IPS-18a (cell line): ENCODE data around the gene TMEM222.

ENCODE experiments used
- H3K27ac ChIP-seq: one replicate; pipeline ENCODE4 v1.5.1; 2013; ENCODE audit warnings: low read length
- H3K27me3 ChIP-seq: one replicate; pipeline ENCODE4 v1.6.1; 2013; ENCODE audit warnings: mild to moderate bottlenecking, low read length; ENCODE audit not compliant: control insufficient read depth, insufficient read depth
- H3K36me3 ChIP-seq: one replicate; pipeline ENCODE4 v1.6.1; 2013; ENCODE audit warnings: low read depth, low read length; ENCODE audit not compliant: control insufficient read depth
- H3K4me1 ChIP-seq: one replicate; pipeline ENCODE4 v1.6.1; 2013; ENCODE audit warnings: low read depth, low read length; ENCODE audit not compliant: control insufficient read depth
- H3K4me3 ChIP-seq: one replicate; pipeline ENCODE4 v1.5.1; 2013; ENCODE audit warnings: low read length
- H3K9ac ChIP-seq: one replicate; pipeline ENCODE4 v1.6.1; 2013; ENCODE audit warnings: mild to moderate bottlenecking, low read length, moderate library complexity
- H3K9me3 ChIP-seq: one replicate; pipeline ENCODE4 v1.6.1; 2013; ENCODE audit warnings: low read depth, low read length; ENCODE audit not compliant: control insufficient read depth

TMEM222 gene

GRCh38 chr1:27345272-27345671 is 23.3 kb downstream of the TMEM222 start:
- Histone ChIP-seq H3K27me3 (peaks cover 5% of the 10 kb centered on the region), H3K4me3 (no peak overlapping the region), H3K4me1 (peaks cover 10% of the 10 kb centered on the region), H3K9me3 (no peaks in the 10 kb centered on the region), H3K27ac (no peak overlapping the region), H3K36me3 (no peaks in the 10 kb centered on the region), H3K9ac (no peak overlapping the region)

GRCh38 chr1:27346357-27346756 is 24.4 kb downstream of the TMEM222 start:
- Histone ChIP-seq H3K9me3 (no peaks in the 10 kb centered on the region), H3K9ac (no peak overlapping the region), H3K27me3 (peaks cover 12% of the 10 kb centered on the region), H3K4me3 (no peak overlapping the region), H3K27ac (no peak overlapping the region), H3K36me3 (no peaks in the 10 kb centered on the region), H3K4me1 (peaks cover 7% of the 10 kb centered on the region)

GRCh38 chr1:27346991-27347624 is 25.1 kb downstream of the TMEM222 start:
- H3K4me3 ChIP-seq, result no peak overlapping the region
- H3K36me3 ChIP-seq, result no peaks in the 10 kb centered on the region
- H3K4me1 ChIP-seq, result peaks cover 8% of the 10 kb centered on the region
- no peak overlapping the region for H3K27ac ChIP-seq
- no peak overlapping the region for H3K9ac ChIP-seq
- peaks cover 12% of the 10 kb centered on the region for H3K27me3 ChIP-seq
- no peaks in the 10 kb centered on the region for H3K9me3 ChIP-seq

GRCh38 chr1:27348861-27349783 is 27.2 kb downstream of the TMEM222 start:
- Histone ChIP-seq H3K4me1 (peaks cover 5% of the 10 kb centered on the region), H3K36me3 (no peaks in the 10 kb centered on the region), H3K27ac (no peak overlapping the region), H3K27me3 (peaks cover 12% of the 10 kb centered on the region), H3K4me3 (peak overlapping the region; percentile 52), H3K9ac (peak overlapping the region; percentile 27), H3K9me3 (no peaks in the 10 kb centered on the region)

GRCh38 chr1:27349784-27350662 is 28.1 kb downstream of the TMEM222 start:
- H3K9me3 ChIP-seq, result no peaks in the 10 kb centered on the region
- H3K36me3 ChIP-seq, result no peaks in the 10 kb centered on the region
- no peak overlapping the region for H3K27ac ChIP-seq
- H3K27me3 ChIP-seq, result peaks cover 12% of the 10 kb centered on the region
- H3K4me1 ChIP-seq, result peaks cover 5% of the 10 kb centered on the region
- H3K4me3 ChIP-seq, result peak overlapping the region; percentile 52
- peak overlapping the region; percentile 26 for H3K9ac ChIP-seq

GRCh38 chr1:27350663-27351540 is 28.9 kb downstream of the TMEM222 start:
- peaks cover 5% of the 10 kb centered on the region for H3K4me1 ChIP-seq
- peaks cover 12% of the 10 kb centered on the region for H3K27me3 ChIP-seq
- H3K9ac ChIP-seq, result peak overlapping the region; percentile 26
- H3K36me3 ChIP-seq, result no peaks in the 10 kb centered on the region
- no peak overlapping the region for H3K27ac ChIP-seq
- H3K4me3 ChIP-seq, result peak overlapping the region; percentile 52
- H3K9me3 ChIP-seq, result no peaks in the 10 kb centered on the region

GRCh38 chr1:27351541-27352107 is 29.7 kb downstream of the TMEM222 start:
- H3K36me3 ChIP-seq, result no peaks in the 10 kb centered on the region

GRCh38 chr1:27353166-27353565 is 31.2 kb downstream of the TMEM222 start:
- H3K9ac ChIP-seq, result no peak overlapping the region
- H3K4me1 ChIP-seq, result peaks cover 5% of the 10 kb centered on the region
- H3K27me3 ChIP-seq, result peaks cover 18% of the 10 kb centered on the region
- H3K36me3 ChIP-seq, result no peaks in the 10 kb centered on the region
- H3K9me3 ChIP-seq, result no peaks in the 10 kb centered on the region
- H3K4me3 ChIP-seq, result no peak overlapping the region
- no peak overlapping the region for H3K27ac ChIP-seq

More at GRCh38 chr1:27351541-27352107, 29.7 kb downstream of the TMEM222 start:
- H3K9me3 ChIP-seq, result no peaks in the 10 kb centered on the region
- peaks cover 12% of the 10 kb centered on the region for H3K27me3 ChIP-seq
- no peak overlapping the region for H3K27ac ChIP-seq
- H3K9ac ChIP-seq, result peak overlapping the region; percentile 24
- peaks cover 5% of the 10 kb centered on the region for H3K4me1 ChIP-seq
- peak overlapping the region; percentile 52 for H3K4me3 ChIP-seq

GRCh38 chr1:27353629-27354028 is 31.7 kb downstream of the TMEM222 start:
- H3K27me3 ChIP-seq, result peaks cover 23% of the 10 kb centered on the region
- no peak overlapping the region for H3K27ac ChIP-seq
- H3K4me3 ChIP-seq, result no peak overlapping the region
- peaks cover 5% of the 10 kb centered on the region for H3K4me1 ChIP-seq
- no peaks in the 10 kb centered on the region for H3K9me3 ChIP-seq
- no peak overlapping the region for H3K9ac ChIP-seq
- no peaks in the 10 kb centered on the region for H3K36me3 ChIP-seq

- Histone ChIP-seq H3K4me1 (peaks cover 9% of the 10 kb centered on the region), H3K27ac (no peak overlapping the region), H3K27me3 (peaks cover 34% of the 10 kb centered on the region), H3K9ac (no peak overlapping the region), H3K36me3 (no peaks in the 10 kb centered on the region), H3K4me3 (no peak overlapping the region), H3K9me3 (no peaks in the 10 kb centered on the region)
Observed at GRCh38 chr1:27355683-27356082, 33.7 kb downstream of the TMEM222 start.
